GM19239 (cell line): Measurements from ENCODE around the gene TXNRD3.

Experiments
- DNase-seq: peaks from one replicate; pipeline ENCODE4 v3.0.0; 2011; ENCODE audit warnings: low spot score; ENCODE audit not compliant: insufficient read length
- FAIRE-seq: peaks from 2 replicates; lab custom pipeline; 2011; peaks lifted over from hg19 to GRCh38; lab: Jason Lieb, UNC

Gene TXNRD3

DNA sequence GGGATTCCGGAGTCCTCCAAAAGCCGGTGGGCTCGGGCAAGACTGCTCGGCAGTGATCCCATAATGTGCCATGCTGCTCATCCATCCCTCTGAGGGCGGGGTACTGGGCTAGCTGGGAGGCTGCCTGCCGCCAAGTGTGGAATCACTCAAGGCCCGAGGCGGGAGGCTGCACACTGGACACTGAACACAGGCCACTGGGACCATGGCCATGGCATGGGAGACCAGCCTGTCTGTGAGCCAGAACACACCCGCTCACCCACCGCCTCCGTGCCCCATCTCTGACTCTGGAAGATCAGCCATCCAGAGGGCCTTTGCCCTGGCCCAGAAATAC lies 97.5 kb downstream of the TXNRD3 start:
- FAIRE-seq (no peak), DNase-seq (no peak)
